Glutamatergic neuron (in vitro differentiated cells): ENCODE measurements around the gene PNMA1. TPM values are rescaled to one million over a fixed set of nuclear protein-coding genes. Genes with fewer than 3 reads are reported as not detected.

Source experiments
- DNase-seq: peaks from one replicate; pipeline ENCODE4 v3.0.0; 2022
- H3K27ac Mint-ChIP-seq: one replicate; pipeline ENCODE4 v1.8.0; 2020; ENCODE audit warnings: mild to moderate bottlenecking, mixed read lengths, inconsistent platforms; ENCODE audit not compliant: unreplicated experiment
- H3K27me3 Mint-ChIP-seq: one replicate; pipeline ENCODE4 v1.8.0; 2020; ENCODE audit warnings: mild to moderate bottlenecking, moderate library complexity, mixed read lengths, inconsistent platforms; ENCODE audit not compliant: unreplicated experiment
- H3K36me3 Mint-ChIP-seq: one replicate; pipeline ENCODE4 v1.8.0; 2020; ENCODE audit warnings: mild to moderate bottlenecking, mixed read lengths, inconsistent platforms; ENCODE audit not compliant: unreplicated experiment
- H3K4me1 Mint-ChIP-seq: one replicate; pipeline ENCODE4 v1.8.0; 2020; ENCODE audit warnings: mild to moderate bottlenecking, low read depth, mixed read lengths, inconsistent platforms; ENCODE audit not compliant: unreplicated experiment
- H3K4me3 Mint-ChIP-seq: one replicate; pipeline ENCODE4 v1.8.0; 2020; ENCODE audit warnings: mild to moderate bottlenecking, mixed read lengths, inconsistent platforms; ENCODE audit not compliant: unreplicated experiment
- H3K9me3 Mint-ChIP-seq: one replicate; pipeline ENCODE4 v1.8.0; 2020; ENCODE audit warnings: mild to moderate bottlenecking, moderate library complexity, mixed read lengths, inconsistent platforms; ENCODE audit not compliant: unreplicated experiment
- total RNA-seq: library from RNA; stranded (reverse); fragmentation: NEBNext Ultra II Directional; extraction: Animal tissue kit (Norgen Biotek cat#: 25700); gene quantifications from one replicate; pipeline ENCODE4 v1.2.1, GENCODE V29; 2021; ENCODE audit not compliant: unreplicated experiment
- TF ChIP-seq, protein P1 (sequence below): fragments of 200-600 bp; sonication (generic); IDR thresholded peaks from one replicate; pipeline ENCODE4 v1.5.0; 2021; ENCODE audit not compliant: partially characterized antibody, unreplicated experiment

The PNMA1 gene
- total RNA-seq, 1 donor from 2014 or later = 145 TPM

DNA sequence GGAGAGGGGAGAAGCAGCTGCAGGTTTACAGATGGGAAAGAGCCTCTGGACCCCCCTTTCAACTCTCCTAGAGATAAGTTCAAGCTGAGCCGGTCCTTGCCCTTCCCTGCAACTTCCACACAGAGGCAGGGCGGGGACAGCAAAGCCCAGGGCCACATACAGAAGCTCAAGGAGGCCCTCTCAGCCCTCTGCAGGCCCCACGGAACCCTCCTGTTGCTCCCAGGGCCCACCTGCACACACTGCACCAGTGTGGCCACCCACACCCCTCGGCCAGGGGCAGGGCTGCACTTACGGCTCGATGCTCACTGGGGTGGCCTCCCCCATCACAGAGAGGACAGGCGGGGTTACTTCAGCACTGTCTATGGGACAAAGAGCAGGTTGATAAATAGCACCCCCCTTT, 13.0 kb upstream of the PNMA1 start:
- no peak overlapping the region for H3K4me3 Mint-ChIP-seq
- DNase-seq = no peak
- H3K27me3 Mint-ChIP-seq = peaks cover 2% of the 10 kb centered on the region
- peaks cover 26% of the 10 kb centered on the region for H3K4me1 Mint-ChIP-seq
- no peak overlapping the region for H3K27ac Mint-ChIP-seq
- no peaks in the 10 kb centered on the region for H3K36me3 Mint-ChIP-seq
- TF ChIP-seq, protein P1, sequence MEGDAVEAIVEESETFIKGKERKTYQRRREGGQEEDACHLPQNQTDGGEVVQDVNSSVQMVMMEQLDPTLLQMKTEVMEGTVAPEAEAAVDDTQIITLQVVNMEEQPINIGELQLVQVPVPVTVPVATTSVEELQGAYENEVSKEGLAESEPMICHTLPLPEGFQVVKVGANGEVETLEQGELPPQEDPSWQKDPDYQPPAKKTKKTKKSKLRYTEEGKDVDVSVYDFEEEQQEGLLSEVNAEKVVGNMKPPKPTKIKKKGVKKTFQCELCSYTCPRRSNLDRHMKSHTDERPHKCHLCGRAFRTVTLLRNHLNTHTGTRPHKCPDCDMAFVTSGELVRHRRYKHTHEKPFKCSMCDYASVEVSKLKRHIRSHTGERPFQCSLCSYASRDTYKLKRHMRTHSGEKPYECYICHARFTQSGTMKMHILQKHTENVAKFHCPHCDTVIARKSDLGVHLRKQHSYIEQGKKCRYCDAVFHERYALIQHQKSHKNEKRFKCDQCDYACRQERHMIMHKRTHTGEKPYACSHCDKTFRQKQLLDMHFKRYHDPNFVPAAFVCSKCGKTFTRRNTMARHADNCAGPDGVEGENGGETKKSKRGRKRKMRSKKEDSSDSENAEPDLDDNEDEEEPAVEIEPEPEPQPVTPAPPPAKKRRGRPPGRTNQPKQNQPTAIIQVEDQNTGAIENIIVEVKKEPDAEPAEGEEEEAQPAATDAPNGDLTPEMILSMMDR = no peak
- H3K9me3 Mint-ChIP-seq = no peaks in the 10 kb centered on the region

DNA sequence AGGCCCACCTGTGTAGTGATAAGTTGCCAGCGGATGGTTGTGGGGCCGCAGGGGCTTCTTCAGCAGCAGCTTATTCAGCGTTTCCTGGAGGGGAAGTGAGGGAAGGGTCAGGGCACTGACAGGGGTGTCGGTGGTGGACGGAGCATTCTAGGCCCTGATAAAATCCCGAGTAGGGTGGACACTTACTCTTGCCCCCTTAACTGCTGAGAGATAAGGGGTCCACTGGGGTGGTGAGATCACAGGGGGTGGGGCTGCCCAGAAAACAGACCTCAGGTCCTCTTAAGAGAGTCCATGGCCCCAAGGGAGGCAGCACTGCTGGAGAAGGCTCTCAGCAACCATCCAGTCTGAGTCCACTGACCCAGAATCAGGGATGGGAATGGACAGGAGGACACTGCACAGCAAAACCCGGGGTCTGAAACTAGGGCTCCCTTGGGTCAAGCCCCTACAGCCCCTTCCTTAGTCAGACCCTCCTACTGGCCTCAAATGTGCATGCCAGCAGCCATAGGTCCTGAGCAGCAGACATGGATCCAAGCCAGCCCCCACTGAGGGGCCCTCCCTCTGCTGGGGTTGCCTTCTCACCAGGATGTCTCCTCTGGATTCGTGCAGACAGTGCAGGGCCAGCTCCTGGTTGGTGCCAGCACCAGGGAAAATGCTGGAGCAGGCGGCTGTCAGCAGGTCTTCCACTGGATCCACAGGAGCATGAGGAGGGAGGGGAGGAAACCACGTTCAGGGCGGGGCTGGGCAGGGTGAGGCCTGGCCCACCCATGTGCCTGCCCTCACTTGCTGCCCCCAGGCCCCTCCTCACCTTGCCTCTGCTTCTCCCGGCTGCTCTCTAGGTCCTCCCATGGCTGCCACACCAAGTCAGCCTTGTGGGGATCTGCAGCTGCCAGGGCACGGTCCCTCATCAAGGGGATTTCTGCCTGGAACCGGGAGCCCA, 12.1 kb upstream of the PNMA1 start:
- Mint-ChIP-seq H3K27me3 (peaks cover 2% of the 10 kb centered on the region), H3K9me3 (no peaks in the 10 kb centered on the region), H3K36me3 (no peaks in the 10 kb centered on the region), H3K27ac (no peak overlapping the region), H3K4me1 (peaks cover 26% of the 10 kb centered on the region), H3K4me3 (no peak overlapping the region)
- no peak for DNase-seq
- TF ChIP-seq, protein P1 = no peak

DNA sequence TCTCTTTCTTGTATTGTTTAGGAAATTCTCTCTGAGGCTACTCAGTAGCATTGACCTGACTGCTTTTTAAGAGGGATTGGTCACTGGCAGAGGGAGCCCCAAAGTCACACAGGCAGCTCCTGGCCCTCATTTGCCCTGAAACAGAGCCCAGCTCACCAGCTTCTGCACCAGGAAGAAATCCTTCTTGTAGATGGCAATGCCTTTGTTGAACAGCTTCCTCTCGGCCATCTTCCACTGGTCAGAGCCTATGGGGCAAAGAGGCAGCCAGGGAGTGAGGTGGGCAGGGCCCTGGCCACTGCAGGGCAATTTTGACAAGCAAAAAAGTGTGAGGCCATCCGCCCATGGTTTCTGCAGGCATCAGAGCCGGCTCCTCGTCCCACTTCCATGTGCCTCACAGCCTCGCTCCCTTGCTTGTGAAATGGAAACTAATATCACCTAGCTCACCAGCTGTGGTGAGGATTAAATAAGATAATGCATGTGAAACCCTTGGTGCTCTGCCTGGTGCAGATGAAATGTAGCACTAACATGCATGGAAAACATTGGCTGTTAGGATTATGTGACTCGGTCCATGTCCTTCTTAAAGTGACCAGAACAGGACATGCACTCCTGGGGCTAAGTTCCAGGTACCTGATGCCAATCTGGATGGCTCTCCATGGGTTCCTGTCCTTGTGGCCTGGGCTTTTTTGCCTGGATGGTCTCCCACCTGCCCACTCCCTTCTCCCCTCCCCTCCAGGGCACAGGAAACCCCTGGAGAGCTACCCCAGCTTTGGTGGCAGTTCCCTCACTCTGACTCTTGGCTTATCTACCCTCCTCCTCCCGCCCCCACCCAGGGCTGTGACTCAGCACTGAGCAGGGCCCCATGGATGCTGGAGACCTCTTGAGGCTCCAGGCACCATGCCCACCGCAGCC, 11.2 kb upstream of the PNMA1 start:
- Mint-ChIP-seq H3K36me3 (no peaks in the 10 kb centered on the region), H3K27ac (no peak overlapping the region), H3K4me1 (peaks cover 26% of the 10 kb centered on the region)

DNA sequence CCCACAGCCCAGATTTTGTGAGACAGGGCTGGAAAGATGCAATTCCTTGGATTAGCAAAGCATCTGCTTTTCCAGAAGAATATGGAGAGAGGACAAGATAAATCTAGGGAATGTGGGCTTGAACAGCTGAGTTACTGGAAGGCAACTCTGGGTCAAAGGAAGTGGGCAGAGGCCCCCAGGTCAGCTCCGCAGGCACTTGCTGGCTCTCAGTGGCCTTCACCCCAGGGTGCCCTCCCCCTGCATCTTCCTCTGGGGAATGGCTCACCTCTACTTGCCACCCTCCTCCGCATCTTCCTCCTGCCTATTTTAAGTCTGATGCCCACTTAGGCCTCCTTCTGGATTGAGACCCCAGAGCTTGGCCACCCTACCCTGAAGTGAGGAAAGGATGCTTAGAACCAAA, 10.5 kb upstream of the PNMA1 start:
- no peak overlapping the region for H3K27ac Mint-ChIP-seq
- peak overlapping the region; percentile 23 for H3K4me3 Mint-ChIP-seq
- H3K27me3 Mint-ChIP-seq = peaks cover 2% of the 10 kb centered on the region
- no peaks in the 10 kb centered on the region for H3K9me3 Mint-ChIP-seq
- no peaks in the 10 kb centered on the region for H3K36me3 Mint-ChIP-seq
- DNase-seq = no peak
- TF ChIP-seq, protein P1 = no peak
- peaks cover 26% of the 10 kb centered on the region for H3K4me1 Mint-ChIP-seq

More for the DNA sequence above, 11.2 kb upstream of the PNMA1 start:
- Mint-ChIP-seq H3K4me3 (peak overlapping the region; percentile 23), H3K9me3 (no peaks in the 10 kb centered on the region), H3K27me3 (peaks cover 2% of the 10 kb centered on the region)
- TF ChIP-seq, protein P1 = no peak
- no peak for DNase-seq
